Measurements from ENCODE around the gene SPINK1.
"Not testable (repeated sequence)": the region's sequence is repeated elsewhere in the genome, so short reads cannot be mapped to it uniquely, and the experiment has no call there.

Gene SPINK1

DNA sequence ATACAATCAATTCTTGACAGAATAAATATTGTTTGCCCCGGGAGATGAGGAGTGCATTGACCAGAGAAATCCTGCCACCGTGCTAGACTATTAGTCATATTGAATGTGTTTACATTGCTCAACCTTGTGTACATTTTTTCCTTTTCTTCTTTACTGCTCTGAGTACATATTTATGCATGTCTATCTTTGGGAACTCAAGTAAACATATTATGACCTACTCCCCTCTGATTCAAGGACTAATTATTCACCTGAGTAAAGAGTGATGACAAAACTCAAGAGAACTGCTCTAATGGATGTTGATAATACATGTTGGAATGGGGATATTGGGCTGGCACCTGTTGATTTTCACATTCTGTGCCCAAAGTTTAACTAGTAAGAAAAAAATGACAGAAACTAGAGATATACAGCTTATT is 3.9 kb upstream of the SPINK1 start:
- TF ChIP-seq, protein P1, sequence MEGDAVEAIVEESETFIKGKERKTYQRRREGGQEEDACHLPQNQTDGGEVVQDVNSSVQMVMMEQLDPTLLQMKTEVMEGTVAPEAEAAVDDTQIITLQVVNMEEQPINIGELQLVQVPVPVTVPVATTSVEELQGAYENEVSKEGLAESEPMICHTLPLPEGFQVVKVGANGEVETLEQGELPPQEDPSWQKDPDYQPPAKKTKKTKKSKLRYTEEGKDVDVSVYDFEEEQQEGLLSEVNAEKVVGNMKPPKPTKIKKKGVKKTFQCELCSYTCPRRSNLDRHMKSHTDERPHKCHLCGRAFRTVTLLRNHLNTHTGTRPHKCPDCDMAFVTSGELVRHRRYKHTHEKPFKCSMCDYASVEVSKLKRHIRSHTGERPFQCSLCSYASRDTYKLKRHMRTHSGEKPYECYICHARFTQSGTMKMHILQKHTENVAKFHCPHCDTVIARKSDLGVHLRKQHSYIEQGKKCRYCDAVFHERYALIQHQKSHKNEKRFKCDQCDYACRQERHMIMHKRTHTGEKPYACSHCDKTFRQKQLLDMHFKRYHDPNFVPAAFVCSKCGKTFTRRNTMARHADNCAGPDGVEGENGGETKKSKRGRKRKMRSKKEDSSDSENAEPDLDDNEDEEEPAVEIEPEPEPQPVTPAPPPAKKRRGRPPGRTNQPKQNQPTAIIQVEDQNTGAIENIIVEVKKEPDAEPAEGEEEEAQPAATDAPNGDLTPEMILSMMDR (IDR thresholded peaks at IDR 0.05; ENCODE audit: low read depth, low read length, missing control alignments), result no peak
- H3K4me3 ChIP-seq (ENCODE audit: low read depth, low read length), result no peak overlapping the region
- DNase-seq (ENCODE audit: low read depth), result no peak

DNA sequence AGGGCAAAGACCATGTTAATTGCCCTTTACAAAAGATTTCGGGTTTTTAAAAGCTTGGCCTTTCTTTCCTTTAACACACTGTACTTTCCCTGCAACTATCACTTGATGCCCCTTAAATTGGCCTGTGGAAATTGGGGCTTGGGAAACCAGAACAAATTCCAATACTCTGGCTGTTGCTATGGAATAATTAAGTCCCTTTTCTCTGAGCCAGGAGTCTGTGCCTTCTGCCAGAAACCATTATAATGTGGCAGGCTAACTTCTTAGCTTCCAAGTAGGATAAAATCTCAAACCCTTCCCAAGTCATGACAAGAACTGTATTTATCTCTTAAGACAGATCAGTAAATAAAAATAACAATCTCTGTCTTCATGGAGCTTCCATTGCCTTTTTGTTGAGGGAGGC is 1.1 kb upstream of the SPINK1 start:
- H3K4me3 ChIP-seq (ENCODE audit: low read depth, low read length), result no peak overlapping the region
- TF ChIP-seq, protein P1 (IDR thresholded peaks at IDR 0.05; ENCODE audit: low read depth, low read length, missing control alignments), result no peak
- DNase-seq (ENCODE audit: low read depth), result no peak

DNA sequence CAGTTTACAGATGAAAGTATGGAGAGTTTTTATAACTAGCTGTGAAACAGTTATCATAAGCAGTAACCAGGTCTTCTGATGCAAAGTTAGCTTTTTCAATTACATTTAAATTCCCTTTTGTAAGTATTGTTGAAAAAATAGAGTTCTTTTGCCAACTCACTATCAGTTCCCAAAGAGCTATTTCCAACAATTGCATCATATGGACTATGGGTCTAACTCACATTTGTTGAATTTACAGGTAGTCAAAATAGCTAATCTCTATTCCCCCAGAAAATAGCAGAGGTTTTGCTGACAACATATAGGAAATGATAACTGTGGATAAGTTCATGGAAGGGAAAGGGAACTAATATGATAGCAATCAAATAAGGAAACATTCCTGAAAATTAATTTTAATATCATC is 1.4 kb downstream of the SPINK1 start:
- no peak overlapping the region for H3K4me3 ChIP-seq (ENCODE audit: low read depth, low read length)
- TF ChIP-seq, protein P1 (IDR thresholded peaks at IDR 0.05; ENCODE audit: low read depth, low read length, missing control alignments), result no peak
- no peak for DNase-seq (ENCODE audit: low read depth)

DNA sequence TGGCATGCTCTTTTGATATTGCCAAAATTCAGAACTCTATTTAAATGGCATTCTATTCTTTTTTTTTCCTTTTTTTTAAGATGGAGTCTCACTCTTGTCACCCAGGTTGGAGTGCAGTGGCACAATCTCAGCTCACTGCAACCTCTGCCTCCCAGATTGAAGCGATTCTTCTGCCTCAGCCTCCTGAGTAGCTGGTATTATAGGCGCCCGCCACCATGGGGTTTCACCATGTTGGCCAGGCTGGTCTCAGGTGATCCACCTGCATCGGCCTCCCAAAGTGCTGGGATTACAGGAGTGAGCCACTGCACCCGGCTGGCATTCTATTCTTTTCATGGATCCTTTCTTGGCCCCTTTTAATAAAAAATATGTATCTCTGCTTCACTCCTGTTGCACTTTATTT is 4.5 kb downstream of the SPINK1 start:
- not testable (repeated sequence) for DNase-seq (ENCODE audit: low read depth); H3K4me3 ChIP-seq (ENCODE audit: low read depth, low read length)

DNA sequence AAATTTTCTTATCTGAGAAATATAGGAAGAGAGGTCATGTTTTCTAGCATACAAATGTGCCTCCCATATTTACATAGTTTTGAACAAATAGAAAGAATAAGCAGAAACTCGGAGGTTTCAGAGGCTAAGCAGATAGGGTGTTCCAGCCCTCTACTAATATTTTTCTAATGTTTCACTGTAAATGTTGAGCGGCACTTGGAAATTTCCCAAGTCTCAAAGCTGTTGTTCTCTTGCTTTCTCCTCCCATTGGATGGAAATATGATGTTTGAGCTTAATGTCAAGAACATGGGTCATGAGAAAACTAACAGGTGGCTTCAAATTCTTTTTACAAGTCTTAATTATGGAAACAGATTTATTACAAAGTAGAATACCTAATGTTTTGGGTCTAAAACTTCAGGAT is 5.1 kb downstream of the SPINK1 start:
- no peak overlapping the region for H3K4me3 ChIP-seq (ENCODE audit: low read depth, low read length)
- TF ChIP-seq, protein P1 (IDR thresholded peaks at IDR 0.05; ENCODE audit: low read depth, low read length, missing control alignments), result no peak

DNA sequence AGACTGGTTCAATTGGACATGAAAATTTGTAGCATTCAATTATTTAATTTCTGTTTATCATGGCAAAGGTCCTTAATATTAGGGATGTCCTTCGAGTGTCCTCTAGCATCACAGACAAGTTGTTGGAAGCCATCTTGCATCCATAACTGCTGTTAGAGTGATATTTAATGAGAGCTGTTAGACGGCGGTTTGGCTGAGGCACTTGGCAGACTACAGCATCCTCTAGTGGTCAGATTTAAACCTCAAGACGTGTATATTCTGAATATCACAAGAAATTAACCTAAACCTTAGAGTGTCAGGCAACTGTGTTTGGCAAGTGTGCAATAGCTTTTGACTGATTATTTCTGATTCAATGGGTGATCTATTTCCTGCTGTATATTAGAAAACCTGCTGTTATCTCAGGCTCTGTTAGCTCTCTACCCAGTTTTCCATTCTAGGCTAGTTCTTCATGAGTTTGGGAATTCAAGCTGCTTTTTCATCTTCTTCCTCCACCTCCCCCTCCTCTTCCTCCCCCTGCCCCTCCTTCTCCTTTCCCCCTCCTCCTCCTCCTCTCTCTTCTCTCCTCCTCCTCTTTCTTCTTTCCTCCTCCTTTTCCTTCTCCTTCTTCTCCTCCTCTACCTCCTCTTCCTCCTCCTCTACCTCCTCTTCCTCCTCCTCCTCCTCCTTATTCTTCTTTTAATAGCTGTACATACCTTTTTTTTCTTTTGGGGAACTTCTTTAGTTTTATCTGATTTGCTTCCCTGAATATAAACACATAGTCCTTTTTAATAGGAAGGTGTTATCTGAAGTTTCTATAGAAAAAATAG is 8.6 kb downstream of the SPINK1 start:
- TF ChIP-seq, protein P1 (IDR thresholded peaks at IDR 0.05; ENCODE audit: low read depth, low read length, missing control alignments), result peak; percentile 96
- H3K4me3 ChIP-seq (ENCODE audit: low read depth, low read length), result no peak overlapping the region
- peak; percentile 12 for DNase-seq (ENCODE audit: low read depth)

More for the DNA sequence above, 5.1 kb downstream of the SPINK1 start:
- DNase-seq (ENCODE audit: low read depth), result no peak

DNA sequence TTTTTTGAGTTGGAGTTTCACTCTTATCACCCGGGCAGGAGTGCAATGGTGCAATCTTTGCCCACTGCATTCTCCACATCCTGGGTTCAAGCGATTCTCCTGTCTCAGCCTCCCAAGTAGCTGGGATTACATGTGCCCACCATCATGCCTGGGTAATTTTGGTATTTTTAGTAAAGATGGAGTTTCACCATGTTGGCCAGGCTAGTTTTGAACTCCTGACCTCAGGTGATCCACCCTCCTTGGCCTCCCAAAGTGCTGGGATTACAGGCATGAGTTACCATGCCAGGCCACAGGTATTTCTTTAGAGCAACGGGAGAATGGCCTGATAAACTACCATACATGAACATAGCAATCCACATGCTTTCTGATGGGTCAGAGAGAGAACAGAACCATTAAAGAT is 9.2 kb downstream of the SPINK1 start:
- H3K4me3 ChIP-seq (ENCODE audit: low read depth, low read length), result not testable (repeated sequence)

DNA sequence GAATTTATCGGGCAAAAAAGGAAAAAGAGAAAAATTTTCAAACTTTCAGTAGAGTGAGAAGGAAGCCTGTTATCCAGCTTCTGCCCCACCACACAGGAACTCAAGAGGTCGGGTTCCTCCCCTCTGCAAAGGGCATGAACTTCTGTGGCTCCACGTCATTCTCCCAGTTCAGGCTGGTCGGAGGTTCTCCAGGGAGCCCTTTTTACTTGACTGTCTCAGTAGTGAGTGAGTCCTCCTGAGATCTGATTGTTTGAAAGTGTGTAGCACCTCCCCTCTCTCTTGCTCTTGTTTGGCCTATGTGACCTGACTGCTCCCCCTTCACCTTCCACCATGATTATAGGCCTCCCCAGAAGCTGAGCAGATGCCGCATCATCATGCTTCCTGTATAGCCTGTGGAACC is 9.7 kb downstream of the SPINK1 start:
- no peak overlapping the region for H3K4me3 ChIP-seq (ENCODE audit: low read depth, low read length)
- TF ChIP-seq, protein P1 (IDR thresholded peaks at IDR 0.05; ENCODE audit: low read depth, low read length, missing control alignments), result no peak
- no peak for DNase-seq (ENCODE audit: low read depth)

More for the DNA sequence above, 9.2 kb downstream of the SPINK1 start:
- DNase-seq (ENCODE audit: low read depth), result not testable (repeated sequence)
